ENCODE measurements around the gene AWAT2. TPM values are rescaled to one million over a fixed set of nuclear protein-coding genes. Genes with fewer than 3 reads are reported as not detected.

AWAT2 gene
- total RNA-seq, 4 donors from 2014 or later: not detected

DNA sequence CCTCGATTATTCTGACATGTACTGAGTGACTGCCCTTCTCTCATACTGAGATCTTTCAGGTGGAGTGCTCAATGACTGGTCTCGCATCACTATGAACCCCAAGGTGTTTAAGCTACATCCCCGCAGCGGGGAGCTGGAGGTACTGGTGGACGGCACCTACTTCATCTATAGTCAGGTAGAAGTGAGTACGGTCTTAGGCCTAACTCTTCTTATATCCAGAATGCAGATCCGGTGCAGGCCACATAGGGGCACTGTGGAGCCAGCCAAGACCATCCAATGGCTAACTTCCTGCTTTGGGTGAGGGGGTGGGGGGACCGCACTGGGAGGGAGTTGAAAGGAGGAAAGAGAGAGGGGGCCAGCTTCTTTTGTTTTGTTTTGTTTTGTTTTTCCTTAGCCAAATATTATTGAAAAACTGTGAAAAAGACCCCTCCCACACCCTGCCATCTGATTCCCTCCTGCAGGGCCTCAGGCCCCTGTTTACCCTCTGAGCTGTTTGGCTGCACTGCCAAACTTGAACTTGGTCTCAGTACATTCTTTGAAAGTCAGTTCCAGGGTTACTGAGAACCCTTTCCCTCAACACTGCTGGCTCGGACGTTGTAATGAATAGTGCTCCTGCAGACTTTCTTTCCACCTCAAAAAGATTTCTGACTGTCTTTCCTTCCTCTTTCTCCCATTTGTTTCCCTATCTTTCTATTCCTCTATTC, 16.2 kb downstream of the AWAT2 start:
- whole genome bisulfite sequencing, 2 donors: 57 to 77% methylated on average over 7 to 9 of the region's 10 CpGs
- Histone ChIP-seq H3K4me1 (no peaks in the 10 kb centered on the region), H3K27ac (no peak overlapping the region), H3K36me3 (no peaks in the 10 kb centered on the region), H3K9me3 (no peaks in the 10 kb centered on the region), H3K27me3 (no peaks in the 10 kb centered on the region), H3K4me3 (replicated peaks in 1 of 3) (no peak overlapping the region)
- no peak for TF ChIP-seq POLR2A (IDR thresholded peaks at IDR 0.05)
- TF ChIP-seq, protein P1, sequence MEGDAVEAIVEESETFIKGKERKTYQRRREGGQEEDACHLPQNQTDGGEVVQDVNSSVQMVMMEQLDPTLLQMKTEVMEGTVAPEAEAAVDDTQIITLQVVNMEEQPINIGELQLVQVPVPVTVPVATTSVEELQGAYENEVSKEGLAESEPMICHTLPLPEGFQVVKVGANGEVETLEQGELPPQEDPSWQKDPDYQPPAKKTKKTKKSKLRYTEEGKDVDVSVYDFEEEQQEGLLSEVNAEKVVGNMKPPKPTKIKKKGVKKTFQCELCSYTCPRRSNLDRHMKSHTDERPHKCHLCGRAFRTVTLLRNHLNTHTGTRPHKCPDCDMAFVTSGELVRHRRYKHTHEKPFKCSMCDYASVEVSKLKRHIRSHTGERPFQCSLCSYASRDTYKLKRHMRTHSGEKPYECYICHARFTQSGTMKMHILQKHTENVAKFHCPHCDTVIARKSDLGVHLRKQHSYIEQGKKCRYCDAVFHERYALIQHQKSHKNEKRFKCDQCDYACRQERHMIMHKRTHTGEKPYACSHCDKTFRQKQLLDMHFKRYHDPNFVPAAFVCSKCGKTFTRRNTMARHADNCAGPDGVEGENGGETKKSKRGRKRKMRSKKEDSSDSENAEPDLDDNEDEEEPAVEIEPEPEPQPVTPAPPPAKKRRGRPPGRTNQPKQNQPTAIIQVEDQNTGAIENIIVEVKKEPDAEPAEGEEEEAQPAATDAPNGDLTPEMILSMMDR (IDR thresholded peaks at IDR 0.05): peak in 4 of 6 experiments; percentile 21 to 51 (median 40)
- DNase-seq: peak; percentile 9 to 13
- intact Hi-C loops (cut with DNase I): loop anchor here (10.0 kb wide), 1 partner anchor 61 kb away; no protein-coding TSS in a partner anchor

DNA sequence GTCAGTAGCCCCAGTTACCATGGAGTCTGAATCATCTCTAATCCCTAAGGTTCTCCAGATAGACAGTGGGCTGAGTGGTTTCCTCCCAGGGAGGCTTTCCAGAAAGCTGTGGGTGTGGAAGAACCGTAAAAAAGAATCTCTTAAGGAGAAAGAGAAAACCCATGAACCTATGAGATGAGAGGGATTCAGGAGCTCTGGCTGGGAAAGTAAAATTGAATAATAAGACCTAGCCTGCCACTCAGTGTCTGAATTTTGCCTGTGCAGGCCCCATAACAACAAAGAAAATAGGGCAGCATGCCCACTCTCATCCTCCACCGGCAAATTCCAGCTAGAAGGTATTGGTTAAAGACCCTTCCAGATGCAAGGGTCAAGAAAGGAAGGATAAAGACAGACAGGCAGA, 16.9 kb downstream of the AWAT2 start:
- Histone ChIP-seq H3K9me3 (no peaks in the 10 kb centered on the region), H3K27ac (no peak overlapping the region), H3K36me3 (no peaks in the 10 kb centered on the region), H3K27me3 (no peaks in the 10 kb centered on the region), H3K4me1 (no peaks in the 10 kb centered on the region), H3K4me3 (replicated peaks in 1 of 3) (no peak overlapping the region)
- no peak for TF ChIP-seq POLR2A (IDR thresholded peaks at IDR 0.05)
- TF ChIP-seq, protein P1 (IDR thresholded peaks at IDR 0.05): no peak
- intact Hi-C loops (cut with DNase I): loop anchor here (10.0 kb wide), 1 partner anchor 62 kb away; no protein-coding TSS in a partner anchor
- no peak for DNase-seq
- WGBS, 2 donors: 58 to 66% methylated on average over 2 of the region's 2 CpGs

DNA sequence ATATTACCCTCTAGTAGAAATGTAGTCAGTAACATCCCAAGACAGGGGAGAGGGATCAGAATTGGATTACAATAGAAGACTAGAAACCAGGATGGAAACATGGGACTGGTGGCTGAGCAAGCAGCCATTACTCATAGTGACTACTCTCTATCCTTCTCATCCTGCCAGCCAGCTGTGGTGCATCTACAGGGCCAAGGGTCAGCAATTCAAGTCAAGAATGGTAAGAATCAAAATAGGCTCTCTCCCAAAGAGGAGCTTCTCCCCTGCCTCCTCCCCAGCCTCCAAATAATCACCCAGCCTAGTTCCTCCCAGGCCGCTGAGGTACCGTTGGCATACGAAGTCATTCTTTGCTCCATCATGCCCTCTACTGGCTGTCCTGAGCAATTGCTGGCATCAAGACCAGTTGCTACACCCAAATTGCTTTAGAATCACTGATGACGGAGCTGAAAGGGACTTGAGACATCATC, 19.4 kb downstream of the AWAT2 start:
- WGBS, 2 donors: 18% methylated on average over 3 to 4 of the region's 4 CpGs
- Histone ChIP-seq H3K4me3 (replicated peaks in 1 of 3) (no peak overlapping the region), H3K36me3 (no peaks in the 10 kb centered on the region), H3K9me3 (no peaks in the 10 kb centered on the region), H3K27ac (no peak overlapping the region), H3K4me1 (no peaks in the 10 kb centered on the region), H3K27me3 (no peaks in the 10 kb centered on the region)
- DNase-seq: peak in 1 of 2 donors; percentile 29
- intact Hi-C loops (cut with DNase I): loop anchor here (10.0 kb wide), 1 partner anchor 64 kb away; no protein-coding TSS in a partner anchor
- TF ChIP-seq, protein P1 (IDR thresholded peaks at IDR 0.05): peak; percentile 25 to 62 (median 52)
- TF ChIP-seq POLR2A (IDR thresholded peaks at IDR 0.05): no peak

DNA sequence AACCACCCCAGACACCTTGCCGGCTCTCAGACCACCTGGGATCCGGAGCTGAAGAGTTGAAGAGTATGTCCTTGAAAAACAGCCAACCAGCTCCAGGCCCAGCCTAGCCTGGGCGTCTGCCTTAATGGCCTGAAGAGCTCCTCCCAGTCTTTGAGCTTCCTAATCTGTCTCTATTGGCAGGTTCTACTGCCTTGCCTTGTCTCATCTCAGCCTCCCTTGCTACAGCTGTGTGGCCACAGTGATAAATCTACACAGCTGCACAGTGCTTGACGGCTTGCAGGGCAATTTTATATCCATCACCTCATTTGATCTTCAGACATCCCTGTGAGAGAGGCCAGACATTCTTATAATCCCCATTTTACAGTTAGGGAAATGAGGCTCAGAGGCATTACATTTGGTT, 19.9 kb downstream of the AWAT2 start:
- intact Hi-C loops (cut with DNase I): loop anchor here (10.0 kb wide), 1 partner anchor 65 kb away; no protein-coding TSS in a partner anchor
- no peak for TF ChIP-seq POLR2A (IDR thresholded peaks at IDR 0.05)
- TF ChIP-seq, protein P1 (IDR thresholded peaks at IDR 0.05): no peak

GRCh38 chrX:70026851-70027200, 22.9 kb downstream of the AWAT2 start:
- no peaks in the 10 kb centered on the region for H3K27me3 ChIP-seq
- H3K9me3 ChIP-seq: no peaks in the 10 kb centered on the region
- no peak for TF ChIP-seq POLR2A (IDR thresholded peaks at IDR 0.05)
- TF ChIP-seq, protein P1 (IDR thresholded peaks at IDR 0.05): no peak
- H3K4me3 ChIP-seq (replicated peaks in 1 of 3): no peak overlapping the region
- DNase-seq: no peak
- H3K4me1 ChIP-seq: no peaks in the 10 kb centered on the region
- 72 to 76% methylated on average over 4 of the region's 4 CpGs for WGBS, 2 donors
- no peaks in the 10 kb centered on the region for H3K36me3 ChIP-seq
- intact Hi-C loops (cut with DNase I): no loop called here
- no peak overlapping the region for H3K27ac ChIP-seq

More for the DNA sequence above, 19.9 kb downstream of the AWAT2 start:
- H3K4me1 ChIP-seq: no peaks in the 10 kb centered on the region
- H3K27me3 ChIP-seq: no peaks in the 10 kb centered on the region
- no peaks in the 10 kb centered on the region for H3K36me3 ChIP-seq
- no peaks in the 10 kb centered on the region for H3K9me3 ChIP-seq
- H3K4me3 ChIP-seq (replicated peaks in 1 of 3): no peak overlapping the region
- WGBS, 2 donors: 79 to 100% methylated on average over 1 to 4 of the region's 4 CpGs
- DNase-seq: no peak
- H3K27ac ChIP-seq: no peak overlapping the region

All from thyroid gland (tissue), 4 donors.